ENCODE data around the gene DDX50.
A peak's percentile ranks its signal among the peaks of the same experiment; 100 is the strongest.

DDX50 gene

GRCh38 chr10:68988530-68989316 lies 87.6 kb downstream of the DDX50 start, which contains the start of gene KIFBP:
TSS of gene KIFBP (plus strand) at chr10:68988803. CDS start at chr10:68988833, 30 bp downstream.
- peak; percentile 100 for DNase-seq

- no peak for DNase-seq
Observed at GRCh38 chr10:68989317-68989990, 88.3 kb downstream of the DDX50 start.

GRCh38 chr10:68992636-68993440 lies 91.7 kb downstream of the DDX50 start:
- no peak for DNase-seq

Data from Kasumi-1 (cell line).